Tibial nerve (tissue), 4 donors: ENCODE results near the gene ELOA.

Experiments used
- EP300 ChIP-seq, 2 donors: sonication (generic); formaldehyde crosslinking; IDR thresholded peaks; one replicate each; pipeline ENCODE4 v1.6.1; 2017; ENCODE audit warnings: antibody characterized with exemption in 2 of 2, mild to moderate bottlenecking in 1 of 2
- POLR2A ChIP-seq, 2 donors: fragments of 450-650 bp; IDR thresholded peaks; one replicate each; pipeline ENCODE4 v1.6.1; 2017; ENCODE audit warnings: antibody characterized with exemption in 2 of 2, mild to moderate bottlenecking in 2 of 2, moderate library complexity in 2 of 2
- TF ChIP-seq, protein P1 (sequence below), 5 experiments: fragments of 200-600 bp in 3 of 5; fragments of 450-650 bp in 2 of 5; sonication (generic) in 3 of 5; IDR thresholded peaks; one replicate each; pipeline ENCODE4 v1.5.1; 2016 to 2019; ENCODE audit warnings: antibody characterized with exemption in 5 of 5, mild to moderate bottlenecking in 3 of 5, moderate library complexity in 2 of 5

DNA sequence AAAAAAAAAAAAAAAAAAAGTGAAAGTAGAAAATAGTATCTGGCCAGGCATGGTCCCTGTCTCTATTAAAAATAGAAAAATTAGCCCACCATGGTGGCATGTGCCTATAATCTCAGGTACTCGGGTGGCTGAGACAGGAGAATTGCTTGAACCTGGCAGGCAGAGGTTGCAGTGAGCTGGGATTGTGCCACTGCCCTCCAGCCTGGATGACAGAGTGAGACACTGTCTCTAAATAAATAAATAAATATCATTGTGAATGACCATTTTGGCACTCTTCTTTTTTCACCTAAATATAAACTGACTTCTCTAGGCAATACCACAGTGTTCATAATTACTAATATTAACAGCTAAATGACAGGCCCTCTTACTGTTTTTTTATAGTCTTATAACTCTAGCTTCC, 14.5 kb downstream of the ELOA start:
- TF ChIP-seq POLR2A (IDR thresholded peaks at IDR 0.05) (no peak), EP300 (IDR thresholded peaks at IDR 0.05) (no peak)
- TF ChIP-seq, protein P1, sequence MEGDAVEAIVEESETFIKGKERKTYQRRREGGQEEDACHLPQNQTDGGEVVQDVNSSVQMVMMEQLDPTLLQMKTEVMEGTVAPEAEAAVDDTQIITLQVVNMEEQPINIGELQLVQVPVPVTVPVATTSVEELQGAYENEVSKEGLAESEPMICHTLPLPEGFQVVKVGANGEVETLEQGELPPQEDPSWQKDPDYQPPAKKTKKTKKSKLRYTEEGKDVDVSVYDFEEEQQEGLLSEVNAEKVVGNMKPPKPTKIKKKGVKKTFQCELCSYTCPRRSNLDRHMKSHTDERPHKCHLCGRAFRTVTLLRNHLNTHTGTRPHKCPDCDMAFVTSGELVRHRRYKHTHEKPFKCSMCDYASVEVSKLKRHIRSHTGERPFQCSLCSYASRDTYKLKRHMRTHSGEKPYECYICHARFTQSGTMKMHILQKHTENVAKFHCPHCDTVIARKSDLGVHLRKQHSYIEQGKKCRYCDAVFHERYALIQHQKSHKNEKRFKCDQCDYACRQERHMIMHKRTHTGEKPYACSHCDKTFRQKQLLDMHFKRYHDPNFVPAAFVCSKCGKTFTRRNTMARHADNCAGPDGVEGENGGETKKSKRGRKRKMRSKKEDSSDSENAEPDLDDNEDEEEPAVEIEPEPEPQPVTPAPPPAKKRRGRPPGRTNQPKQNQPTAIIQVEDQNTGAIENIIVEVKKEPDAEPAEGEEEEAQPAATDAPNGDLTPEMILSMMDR (IDR thresholded peaks at IDR 0.05) = no peak
